Neural progenitor cell (in vitro differentiated cells): ENCODE results near the gene GPR158.

ENCODE experiments used
- CTCF ChIP-seq: fragments of 200-600 bp; sonication (generic); IDR thresholded peaks from 2 replicates; pipeline ENCODE4 v1.5.1; 2017; ENCODE audit warnings: antibody characterized with exemption, mild to moderate bottlenecking
- EZH2 ChIP-seq: fragments of 200-600 bp; sonication (generic); IDR thresholded peaks from 2 replicates; pipeline ENCODE4 v1.6.1; 2017; ENCODE audit warnings: antibody characterized with exemption, mild to moderate bottlenecking, moderate library complexity

- TF ChIP-seq CTCF (no peak), EZH2 (no peak)
Measured at GRCh38 chr10:25220156-25220555, 45.4 kb downstream of the GPR158 start.
